ENCODE results near the gene ZIC3.
"Not testable (repeated sequence)": the region's sequence is repeated elsewhere in the genome, so short reads cannot be mapped to it uniquely, and the experiment has no call there.

ZIC3 gene

GRCh38 chrX:137565921-137566745 lies at the start of gene ZIC3:
TSS of gene ZIC3 (plus strand) at chrX:137566127. CDS start at chrX:137566692, 565 bp downstream.
- Mint-ChIP-seq H3K9me3 (no peaks in the 10 kb centered on the region), H3K36me3 (ENCODE audit: low read depth) (no peaks in the 10 kb centered on the region), H3K4me3 (peak within 1 kb of the TSS; percentile 67), H3K27me3 (peaks cover 89% of the 10 kb centered on the region), H3K27ac (no peak within 1 kb of the TSS), H3K4me1 (ENCODE audit: low read depth) (peaks cover 22% of the 10 kb centered on the region)
- intact Hi-C loops (cut with micrococcal nuclease), result loop anchor here (10.0 kb wide), 1 partner anchor 141 kb away; no protein-coding TSS in a partner anchor

DNA sequence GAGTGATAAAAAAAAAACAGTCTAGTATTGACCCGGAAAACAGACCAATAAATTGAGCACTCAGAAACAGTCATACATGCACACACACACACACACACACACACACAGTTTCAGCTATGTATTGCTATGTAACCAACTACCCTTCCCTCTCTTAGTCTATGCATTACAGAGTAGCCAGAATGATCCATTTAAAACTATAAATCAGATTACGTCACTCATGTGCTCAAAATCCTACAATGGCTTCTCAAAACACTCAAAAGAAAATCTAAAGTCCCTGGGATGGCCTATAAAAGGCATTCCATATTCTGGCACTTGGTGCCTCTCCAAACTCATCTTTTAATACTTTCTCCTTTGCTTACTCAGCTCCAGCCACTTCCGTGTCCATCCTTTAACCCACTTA lies 46.5 kb upstream of the ZIC3 start:
- Mint-ChIP-seq H3K9me3 (no peaks in the 10 kb centered on the region), H3K4me3 (no peak overlapping the region), H3K36me3 (ENCODE audit: low read depth) (no peaks in the 10 kb centered on the region), H3K4me1 (ENCODE audit: low read depth) (no peaks in the 10 kb centered on the region), H3K27ac (no peak overlapping the region), H3K27me3 (no peaks in the 10 kb centered on the region)
- intact Hi-C loops (cut with micrococcal nuclease), result no loop called here

DNA sequence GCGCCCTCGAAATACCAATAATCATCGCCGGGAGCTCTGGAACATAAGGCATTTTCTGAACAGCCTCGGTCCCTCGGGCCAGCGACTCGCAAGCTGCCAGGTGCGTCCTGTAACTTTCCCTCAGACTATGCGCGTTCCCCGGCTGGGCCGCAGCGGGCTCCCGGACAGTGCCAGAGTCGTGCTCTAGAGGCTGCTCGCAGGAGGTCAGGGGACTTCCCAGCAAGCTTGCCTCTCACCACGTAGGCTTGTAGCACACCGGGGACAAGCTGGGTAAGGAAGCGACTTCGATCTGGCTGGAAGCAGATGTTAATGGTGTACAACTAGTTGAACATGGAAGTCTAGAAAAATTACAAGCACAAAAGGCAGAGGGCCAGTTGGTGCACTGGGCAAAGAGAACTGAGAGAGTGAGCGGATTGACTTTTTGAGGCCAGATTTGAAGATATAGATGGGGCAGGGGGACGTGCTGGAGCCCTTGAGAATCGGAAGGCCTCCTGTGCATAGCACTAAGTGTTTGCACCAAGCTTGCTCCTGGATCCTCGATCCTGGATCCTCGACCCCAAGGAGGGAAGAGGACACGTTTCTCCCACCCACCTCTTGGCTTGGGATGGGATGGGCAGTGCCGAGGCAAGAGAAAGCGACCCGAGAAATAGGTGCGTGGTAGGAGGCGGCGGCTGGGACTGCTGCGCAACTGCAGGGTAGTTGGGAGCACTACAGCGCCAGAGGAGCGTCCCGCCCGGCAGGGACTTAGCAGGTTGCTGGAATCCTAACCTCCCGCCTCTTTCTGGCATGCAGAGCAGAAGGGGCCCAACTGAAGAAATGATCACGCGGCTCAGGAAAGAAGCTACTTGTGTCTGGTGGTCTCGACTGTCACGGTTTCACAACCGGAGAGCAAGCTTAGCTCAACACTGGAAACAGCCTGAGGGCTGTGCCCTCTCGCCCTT lies 19.9 kb upstream of the ZIC3 start:
- Mint-ChIP-seq H3K4me3 (no peak overlapping the region), H3K27me3 (peaks cover 65% of the 10 kb centered on the region), H3K36me3 (ENCODE audit: low read depth) (no peaks in the 10 kb centered on the region), H3K27ac (no peak overlapping the region), H3K4me1 (ENCODE audit: low read depth) (no peaks in the 10 kb centered on the region), H3K9me3 (no peaks in the 10 kb centered on the region)
- intact Hi-C loops (cut with micrococcal nuclease), result no loop called here

DNA sequence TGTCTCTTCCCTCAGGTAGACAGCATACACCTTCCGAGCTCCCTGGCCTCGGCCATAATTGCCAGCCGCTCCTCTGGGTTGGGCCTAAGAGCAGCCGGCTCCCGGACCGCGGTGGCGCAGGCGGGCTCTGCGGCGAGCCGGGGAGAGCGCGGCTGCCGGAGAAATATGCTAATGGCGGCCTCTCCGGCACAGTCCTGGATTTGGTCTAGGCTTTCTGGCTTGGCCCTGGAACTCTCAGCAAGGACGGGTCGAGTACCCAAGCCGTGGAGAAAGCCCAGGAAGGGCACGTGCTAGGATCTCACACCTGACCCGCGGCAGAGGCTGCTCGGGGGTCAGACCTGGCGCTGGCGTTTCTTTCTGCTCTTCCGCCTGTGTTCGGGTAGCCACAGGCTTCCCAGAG lies 18.6 kb upstream of the ZIC3 start:
- intact Hi-C loops (cut with micrococcal nuclease), result no loop called here
- H3K9me3 Mint-ChIP-seq, result no peaks in the 10 kb centered on the region
- no peak overlapping the region for H3K4me3 Mint-ChIP-seq
- no peaks in the 10 kb centered on the region for H3K4me1 Mint-ChIP-seq (ENCODE audit: low read depth)
- no peaks in the 10 kb centered on the region for H3K36me3 Mint-ChIP-seq (ENCODE audit: low read depth)
- no peak overlapping the region for H3K27ac Mint-ChIP-seq
- H3K27me3 Mint-ChIP-seq, result peaks cover 74% of the 10 kb centered on the region

DNA sequence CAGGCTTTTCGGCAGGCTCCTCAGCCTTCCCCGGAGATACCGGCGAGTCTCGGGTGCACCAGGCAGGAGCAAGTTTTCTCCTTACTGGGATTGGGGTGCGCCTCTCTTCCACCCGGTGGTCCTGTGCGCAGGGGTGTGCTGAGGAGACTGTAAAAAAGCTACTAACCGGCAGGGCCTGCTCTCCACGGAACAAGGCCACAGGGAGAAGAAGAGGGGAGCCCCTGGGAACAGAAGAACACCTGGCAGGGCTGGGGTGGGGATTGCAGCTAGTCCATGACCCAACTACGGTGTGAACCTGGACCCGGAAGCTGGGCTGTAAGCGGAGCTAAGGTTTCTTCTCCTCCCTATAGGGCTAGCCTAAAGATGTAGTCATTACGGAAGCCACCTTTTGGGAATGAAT lies 17.7 kb upstream of the ZIC3 start:
- H3K36me3 Mint-ChIP-seq (ENCODE audit: low read depth), result no peaks in the 10 kb centered on the region
- no peak overlapping the region for H3K4me3 Mint-ChIP-seq
- peaks cover 74% of the 10 kb centered on the region for H3K27me3 Mint-ChIP-seq
- intact Hi-C loops (cut with micrococcal nuclease), result no loop called here
- H3K27ac Mint-ChIP-seq, result no peak overlapping the region
- no peaks in the 10 kb centered on the region for H3K4me1 Mint-ChIP-seq (ENCODE audit: low read depth)
- no peaks in the 10 kb centered on the region for H3K9me3 Mint-ChIP-seq

DNA sequence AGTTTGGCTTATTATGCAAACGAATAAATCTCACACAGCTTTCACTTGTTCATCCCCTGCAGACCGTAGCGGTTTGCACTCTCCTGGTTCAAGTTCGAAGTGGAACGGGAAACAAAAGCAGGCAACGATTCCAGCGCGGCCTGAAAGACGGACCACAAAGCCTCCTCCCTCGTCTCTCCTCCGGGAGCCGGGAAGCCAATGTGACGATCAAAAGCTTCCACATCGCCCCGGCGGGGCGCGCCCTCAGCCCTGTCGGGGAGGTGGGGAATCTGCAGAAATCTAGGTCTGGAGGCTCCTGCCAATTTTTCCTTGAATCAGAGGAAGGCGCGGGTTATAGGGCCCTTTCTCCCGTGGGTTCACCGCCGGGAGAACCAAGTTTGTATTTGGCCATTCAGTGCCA lies 16.9 kb upstream of the ZIC3 start:
- intact Hi-C loops (cut with micrococcal nuclease), result no loop called here

GRCh38 chrX:137549851-137550664 lies 15.9 kb upstream of the ZIC3 start:
- Mint-ChIP-seq H3K4me3 (no peak overlapping the region), H3K4me1 (ENCODE audit: low read depth) (no peaks in the 10 kb centered on the region), H3K9me3 (no peaks in the 10 kb centered on the region), H3K36me3 (ENCODE audit: low read depth) (no peaks in the 10 kb centered on the region), H3K27me3 (peaks cover 76% of the 10 kb centered on the region), H3K27ac (no peak overlapping the region)
- intact Hi-C loops (cut with micrococcal nuclease), result no loop called here

More for the DNA sequence above, 16.9 kb upstream of the ZIC3 start:
- H3K36me3 Mint-ChIP-seq (ENCODE audit: low read depth), result no peaks in the 10 kb centered on the region
- no peaks in the 10 kb centered on the region for H3K9me3 Mint-ChIP-seq
- H3K27me3 Mint-ChIP-seq, result peaks cover 74% of the 10 kb centered on the region
- no peak overlapping the region for H3K27ac Mint-ChIP-seq
- H3K4me1 Mint-ChIP-seq (ENCODE audit: low read depth), result no peaks in the 10 kb centered on the region
- H3K4me3 Mint-ChIP-seq, result no peak overlapping the region

DNA sequence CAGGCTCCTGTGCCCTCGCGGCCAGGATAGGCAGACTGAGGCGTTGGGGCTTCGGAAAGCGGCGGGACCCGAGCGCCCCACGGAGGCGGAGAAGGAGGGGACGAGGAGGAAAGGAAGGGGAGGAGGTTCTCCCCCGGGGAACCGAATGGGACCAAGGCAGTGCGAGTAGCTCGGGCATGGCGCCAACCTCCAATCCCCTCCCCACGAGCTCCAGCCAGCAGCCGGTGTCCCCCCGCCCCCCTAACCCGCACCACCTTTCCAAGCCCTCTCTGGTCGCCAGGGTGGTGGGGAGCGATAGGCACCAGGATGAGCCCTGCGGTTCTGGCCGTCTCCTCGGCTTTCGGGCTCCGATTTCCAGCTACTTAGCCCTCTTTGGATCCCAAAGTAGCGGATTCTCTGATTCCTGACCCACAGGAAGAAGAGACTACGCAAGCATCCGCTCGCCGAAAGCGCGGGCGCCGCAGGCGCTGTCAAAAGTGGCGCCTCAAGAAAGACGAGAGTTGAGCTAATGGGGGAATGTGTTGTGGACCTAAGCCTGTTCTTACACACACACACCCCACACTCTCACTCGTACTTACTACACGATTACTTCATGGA lies 15.2 kb upstream of the ZIC3 start:
- H3K4me1 Mint-ChIP-seq (ENCODE audit: low read depth), result no peaks in the 10 kb centered on the region
- H3K36me3 Mint-ChIP-seq (ENCODE audit: low read depth), result no peaks in the 10 kb centered on the region
- peaks cover 69% of the 10 kb centered on the region for H3K27me3 Mint-ChIP-seq
- no peak overlapping the region for H3K27ac Mint-ChIP-seq
- intact Hi-C loops (cut with micrococcal nuclease), result no loop called here
- H3K4me3 Mint-ChIP-seq, result no peak overlapping the region
- no peaks in the 10 kb centered on the region for H3K9me3 Mint-ChIP-seq

GRCh38 chrX:137552098-137552497 lies 13.8 kb upstream of the ZIC3 start:
- H3K4me1 Mint-ChIP-seq (ENCODE audit: low read depth); H3K9me3 Mint-ChIP-seq; intact Hi-C loops (cut with micrococcal nuclease); H3K4me3 Mint-ChIP-seq; H3K27ac Mint-ChIP-seq; H3K36me3 Mint-ChIP-seq (ENCODE audit: low read depth): not testable (repeated sequence)
- peaks cover 58% of the 10 kb centered on the region for H3K27me3 Mint-ChIP-seq

GRCh38 chrX:137562096-137562495 lies 3.8 kb upstream of the ZIC3 start:
- Mint-ChIP-seq H3K27me3 (peaks cover 63% of the 10 kb centered on the region), H3K27ac (no peak overlapping the region)
- intact Hi-C loops (cut with micrococcal nuclease), result loop anchor here (10.0 kb wide), 1 partner anchor 137 kb away; no protein-coding TSS in a partner anchor

DNA sequence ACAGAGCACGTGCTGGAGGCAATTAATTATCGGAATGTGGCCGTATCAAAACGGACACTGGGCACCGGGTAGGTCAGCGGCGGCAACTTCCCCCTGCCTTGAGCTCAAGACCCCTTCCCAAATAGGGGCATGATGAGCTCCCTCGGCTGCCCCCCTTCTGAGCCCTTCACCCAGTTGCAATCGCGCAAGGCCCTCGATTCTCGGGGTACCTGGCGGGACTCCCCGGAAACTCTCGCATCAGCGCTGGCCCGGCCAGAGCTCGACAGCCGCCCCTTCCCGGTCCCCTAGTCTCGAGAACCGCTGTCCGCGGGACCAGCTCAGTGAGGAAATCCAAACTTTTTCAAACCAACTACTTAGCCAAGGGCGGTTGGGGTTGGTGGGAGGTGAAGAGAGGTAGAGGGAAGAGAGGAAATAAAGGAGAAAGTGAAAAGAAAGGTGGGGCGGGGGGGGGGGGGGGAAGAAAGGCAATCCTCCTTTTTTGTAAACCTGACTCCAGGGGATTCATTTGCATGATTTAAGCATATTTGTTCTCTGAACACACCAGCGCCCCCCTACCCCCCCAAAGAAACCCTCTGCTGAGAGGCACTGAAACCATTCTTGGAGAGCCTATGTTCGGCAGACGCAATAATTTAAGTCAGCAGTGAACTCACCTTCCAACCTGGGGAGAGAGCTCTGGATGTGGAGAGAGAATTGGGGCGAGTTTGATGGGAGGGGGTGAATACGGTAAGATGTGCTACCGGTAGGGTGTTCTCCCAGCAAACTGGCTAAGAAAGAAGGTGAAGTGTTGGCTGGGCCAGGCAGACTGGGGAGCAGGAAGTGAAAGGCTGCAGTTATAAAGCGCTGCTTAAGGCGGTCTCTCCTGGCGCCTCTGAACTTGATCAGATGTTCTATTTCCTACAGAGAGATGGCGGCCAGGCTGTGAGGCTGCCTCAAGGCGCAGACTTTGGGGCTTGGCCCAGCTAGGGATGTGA lies 2.0 kb upstream of the ZIC3 start:
- H3K9me3 Mint-ChIP-seq, result no peaks in the 10 kb centered on the region
- intact Hi-C loops (cut with micrococcal nuclease), result loop anchor here (10.0 kb wide), 1 partner anchor 139 kb away; no protein-coding TSS in a partner anchor
- H3K4me1 Mint-ChIP-seq (ENCODE audit: low read depth), result peaks cover 22% of the 10 kb centered on the region
- peaks cover 79% of the 10 kb centered on the region for H3K27me3 Mint-ChIP-seq
- H3K4me3 Mint-ChIP-seq, result no peak overlapping the region
- H3K27ac Mint-ChIP-seq, result no peak overlapping the region
- no peaks in the 10 kb centered on the region for H3K36me3 Mint-ChIP-seq (ENCODE audit: low read depth)

More at GRCh38 chrX:137562096-137562495, 3.8 kb upstream of the ZIC3 start:
- Mint-ChIP-seq H3K36me3 (ENCODE audit: low read depth) (no peaks in the 10 kb centered on the region), H3K4me3 (no peak overlapping the region), H3K4me1 (ENCODE audit: low read depth) (peaks cover 16% of the 10 kb centered on the region), H3K9me3 (no peaks in the 10 kb centered on the region)

DNA sequence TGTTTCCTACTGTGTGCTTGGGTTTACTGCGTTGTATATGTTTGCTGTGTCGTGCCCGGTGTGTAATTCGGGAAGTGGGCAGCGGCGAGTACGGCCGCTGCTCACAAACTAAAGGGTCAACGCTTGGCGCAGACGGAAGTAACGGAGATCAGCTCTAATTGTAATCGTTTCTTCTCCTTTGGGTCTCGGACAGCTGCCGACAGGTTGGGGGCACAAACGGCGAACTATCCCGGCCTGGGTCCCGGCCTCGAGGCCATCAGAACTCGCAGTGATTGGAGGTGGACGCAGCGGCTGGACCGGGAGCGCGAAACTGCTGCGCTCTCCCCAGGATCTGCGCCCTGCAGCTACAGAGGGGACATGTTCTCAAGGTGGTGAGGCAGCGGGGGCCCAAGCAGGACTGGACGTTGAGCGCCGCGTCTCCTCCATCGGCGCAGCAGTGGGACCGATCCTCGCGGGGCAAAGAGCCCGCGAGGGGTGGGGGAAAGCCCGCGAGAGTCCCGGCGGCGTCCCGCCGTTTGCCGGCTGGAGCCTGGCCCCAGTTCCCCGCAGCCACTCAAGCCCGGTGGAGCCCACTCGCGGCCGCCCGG lies 516 bp upstream of the ZIC3 start:
- Mint-ChIP-seq H3K9me3 (no peaks in the 10 kb centered on the region), H3K27me3 (peaks cover 91% of the 10 kb centered on the region), H3K4me1 (ENCODE audit: low read depth) (peaks cover 22% of the 10 kb centered on the region), H3K36me3 (ENCODE audit: low read depth) (no peaks in the 10 kb centered on the region), H3K4me3 (peak overlapping the region; percentile 67), H3K27ac (no peak overlapping the region)
- intact Hi-C loops (cut with micrococcal nuclease), result loop anchor here (10.0 kb wide), 1 partner anchor 141 kb away; no protein-coding TSS in a partner anchor
